Sigmoid colon (tissue), 7 donors: Measurements from ENCODE around the gene ACRBP. TPM values are rescaled to one million over a fixed set of nuclear protein-coding genes. Genes with fewer than 3 reads are reported as not detected.

Experiments used
- DNase-seq: peaks from one replicate; pipeline ENCODE4 v3.0.0-alpha.2; 2019
- H3K27ac ChIP-seq, 4 donors: fragments of 200-600 bp; sonication (generic); one replicate each; pipeline ENCODE4 v1.5.1; 2016 to 2019; ENCODE audit warnings: mild to moderate bottlenecking in 1 of 4
- H3K27me3 ChIP-seq, 3 donors: fragments of 200-600 bp; sonication (generic); one replicate each; pipeline ENCODE4 v1.5.1; 2019; ENCODE audit warnings: mild to moderate bottlenecking in 1 of 3
- H3K36me3 ChIP-seq, 4 donors: fragments of 200-600 bp; sonication (generic); one replicate each; pipeline ENCODE4 v1.5.1; 2016 to 2019
- H3K4me1 ChIP-seq, 4 donors: fragments of 200-600 bp; sonication (generic); one replicate each; pipeline ENCODE4 v1.5.1; 2017 to 2019
- H3K4me3 ChIP-seq, 4 donors: fragments of 200-600 bp; sonication (generic); one replicate each; pipeline ENCODE4 v1.5.1; 2017 to 2019; ENCODE audit warnings: mild to moderate bottlenecking in 2 of 4, moderate library complexity in 1 of 4
- H3K9me3 ChIP-seq, 4 donors: fragments of 200-600 bp in 3 of 4; sonication (generic) in 3 of 4; one replicate each; pipeline versions ENCODE4 v1.5.1 to v1.6.1; 2013 to 2019
- CTCF ChIP-seq, 4 experiments: fragments of 450-650 bp in 3 of 4; fragments of 200-600 bp in 1 of 4; IDR thresholded peaks; one replicate each; pipeline ENCODE4 v1.5.1; 2016 to 2019; ENCODE audit warnings: antibody characterized with exemption in 4 of 4, mild to moderate bottlenecking in 3 of 4, moderate library complexity in 2 of 4
- EP300 ChIP-seq, 4 donors: sonication (generic); formaldehyde crosslinking; IDR thresholded peaks; one replicate each; pipeline ENCODE4 v1.6.1; 2017; ENCODE audit warnings: antibody characterized with exemption in 4 of 4
- POLR2A ChIP-seq, 2 donors: fragments of 450-650 bp; IDR thresholded peaks; one replicate each; pipeline ENCODE4 v1.6.1; 2016; ENCODE audit warnings: antibody characterized with exemption in 2 of 2, mild to moderate bottlenecking in 2 of 2, moderate library complexity in 2 of 2
- POLR2AphosphoS5 ChIP-seq, 4 donors: sonication (generic); formaldehyde crosslinking; IDR thresholded peaks; one replicate each; pipeline ENCODE4 v1.6.1; 2017; ENCODE audit warnings: antibody characterized with exemption in 4 of 4
- WGBS, 2 donors: extraction: QIAGEN DNeasy Blood & Tissue Kit; methylation state at CpG; one replicate each; pipeline ENCODE4 v1.1.7; 2013; 5-methylcytosine and 5-hydroxymethylcytosine counted together
- intact Hi-C: fragments of 100-400 bp; cut with DNase I; formaldehyde crosslinking; loops from one replicate; pipeline ENCODE4 v1.15.1; 2023
- polyA plus RNA-seq, 3 donors: library from polyadenylated mRNA; stranded (reverse); fragments of 200-250 nt; gene quantifications; one replicate each; pipeline ENCODE4 v1.2.3, GENCODE V29; 2013
- total RNA-seq, 4 donors: library from RNA; depleted of rRNA; stranded (reverse); fragments of >200 nt; gene quantifications; one replicate each; pipeline ENCODE4 v1.1.0, GENCODE V29; 2016
- donor health status: healthy with polysubstance abuse.
- donor health status: Bipolar disorder and iron deficiency.
- donor health status: healthy.

The ACRBP gene
- total and polyA plus RNA-seq, 7 donors, result 1.2 to 3.9 (median 2.1) TPM; not detected in 1

GRCh38 chr12:6627616-6628015, 19.6 kb downstream of the ACRBP start:
- no peak overlapping the region for H3K4me3 ChIP-seq
- 51 to 72% methylated on average over 7 of the region's 7 CpGs for WGBS, 2 donors
- intact Hi-C loops, result no loop called here
- DNase-seq, result no peak
- H3K9me3 ChIP-seq, result no peaks in the 10 kb centered on the region
- no peak overlapping the region for H3K27ac ChIP-seq
- no peaks in the 10 kb centered on the region for H3K27me3 ChIP-seq
- TF ChIP-seq POLR2A (IDR thresholded peaks at IDR 0.05) (no peak), POLR2AphosphoS5 (IDR thresholded peaks at IDR 0.05) (no peak), EP300 (IDR thresholded peaks at IDR 0.05) (no peak), CTCF (IDR thresholded peaks at IDR 0.05) (no peak)
- no peaks in the 10 kb centered on the region for H3K36me3 ChIP-seq
- H3K4me1 ChIP-seq, result peaks cover 0 to 3% (median under 1%) of the 10 kb centered on the region in 4 donors

- Histone ChIP-seq H3K27ac (no peak overlapping the region), H3K4me1 (no peaks in the 10 kb centered on the region), H3K9me3 (no peaks in the 10 kb centered on the region), H3K27me3 (no peaks in the 10 kb centered on the region), H3K36me3 (no peaks in the 10 kb centered on the region), H3K4me3 (no peak overlapping the region)
- 79 to 89% methylated on average over 8 of the region's 8 CpGs for WGBS, 2 donors
- no peak for DNase-seq
- TF ChIP-seq CTCF (IDR thresholded peaks at IDR 0.05) (no peak), POLR2AphosphoS5 (IDR thresholded peaks at IDR 0.05) (no peak), EP300 (IDR thresholded peaks at IDR 0.05) (no peak), POLR2A (IDR thresholded peaks at IDR 0.05) (no peak)
- intact Hi-C loops, result no loop called here
Observed at GRCh38 chr12:6626654-6627283, 20.5 kb downstream of the ACRBP start.

GRCh38 chr12:6620885-6621274, 26.4 kb downstream of the ACRBP start:
- DNase-seq, result no peak
- no peaks in the 10 kb centered on the region for H3K36me3 ChIP-seq
- intact Hi-C loops, result no loop called here
- H3K27ac ChIP-seq, result no peak overlapping the region
- H3K4me3 ChIP-seq, result peak overlapping the region in 3 of 4 donors; percentile 22 to 36 (median 25)
- no peaks in the 10 kb centered on the region for H3K9me3 ChIP-seq
- H3K4me1 ChIP-seq, result peaks cover 0 to 9% (median 8%) of the 10 kb centered on the region in 4 donors
- WGBS, 2 donors, result 92 to 95% methylated on average over 29 of the region's 29 CpGs
- H3K27me3 ChIP-seq, result peaks cover 8 to 14% (median 11%) of the 10 kb centered on the region in 3 donors
- TF ChIP-seq EP300 (IDR thresholded peaks at IDR 0.05) (no peak), POLR2A (IDR thresholded peaks at IDR 0.05) (no peak), POLR2AphosphoS5 (IDR thresholded peaks at IDR 0.05) (no peak), CTCF (IDR thresholded peaks at IDR 0.05) (no peak)

GRCh38 chr12:6620137-6620884, 26.9 kb downstream of the ACRBP start:
- H3K27ac ChIP-seq, result no peak overlapping the region
- TF ChIP-seq CTCF (IDR thresholded peaks at IDR 0.05) (peak in 3 of 4 experiments; percentile 13 to 56 (median 41)), POLR2A (IDR thresholded peaks at IDR 0.05) (no peak)
- H3K27me3 ChIP-seq, result peaks cover 8 to 14% (median 11%) of the 10 kb centered on the region in 3 donors
- peaks cover 0 to 9% (median 8%) of the 10 kb centered on the region in 4 donors for H3K4me1 ChIP-seq
- no peak for DNase-seq
- 59 to 85% methylated on average over 88 of the region's 88 CpGs for WGBS, 2 donors
- no peaks in the 10 kb centered on the region for H3K36me3 ChIP-seq
- intact Hi-C loops, result no loop called here
- H3K9me3 ChIP-seq, result no peaks in the 10 kb centered on the region
- H3K4me3 ChIP-seq, result peak overlapping the region in 3 of 4 donors; percentile 22 to 36 (median 25)
